OCI-LY7 (cell line): ENCODE data around the gene ADCY3. TPM values are rescaled to one million over a fixed set of nuclear protein-coding genes. Genes with fewer than 3 reads are reported as not detected.

ENCODE experiments used
- BruUV-seq: library from RNA; stranded (reverse); fragments of 400-500 nt; replicated peaks from 2 replicates; lab custom pipeline; 2021; lab: Mats Ljungman, UMichigan
- CTCF ChIA-PET: fragments of 300-600 bp; sonication (Branson Sonifier 250); formaldehyde crosslinking; loops from one replicate; lab custom pipeline; 2022; ENCODE audit warnings: antibody characterized with exemption; ENCODE audit not compliant: unreplicated experiment; lab: Charles Lee
- POLR2A ChIA-PET: fragments of 300-600 bp; sonication (Branson Sonifier 250); formaldehyde crosslinking; loops from one replicate; lab custom pipeline; 2022; ENCODE audit warnings: antibody characterized with exemption; lab: Charles Lee
- DNase-seq: peaks from one replicate; pipeline ENCODE4 v3.0.0-alpha.2; 2015; ENCODE audit warnings: low spot score
- H2AFZ ChIP-seq: fragments of 200-600 bp; sonication (generic), shearing (Covaris generic); 2 replicates; pipeline ENCODE4 v1.6.1; 2014; ENCODE audit warnings: mild to moderate bottlenecking, antibody characterized with exemption, low read length, moderate library complexity
- H3K27ac ChIP-seq: fragments of 200-600 bp; sonication (generic); 2 replicates; pipeline ENCODE4 v1.5.1; 2014; ENCODE audit warnings: mixed run types, low read depth, mild to moderate bottlenecking, moderate library complexity, low read length, inconsistent platforms; ENCODE audit not compliant: poor library complexity, severe bottlenecking
- H3K36me3 ChIP-seq: fragments of 200-600 bp; sonication (generic); 2 replicates; pipeline ENCODE4 v1.6.1; 2014; ENCODE audit warnings: mild to moderate bottlenecking, antibody characterized with exemption, low read length, moderate library complexity, mixed read lengths; ENCODE audit not compliant: insufficient read depth
- H3K4me1 ChIP-seq: fragments of 200-600 bp; sonication (generic); 2 replicates; pipeline ENCODE4 v1.5.1; 2014; ENCODE audit warnings: mild to moderate bottlenecking, low read length; ENCODE audit not compliant: insufficient read depth, poor library complexity, severe bottlenecking
- H3K4me2 ChIP-seq: fragments of 200-600 bp; sonication (generic); 2 replicates; pipeline ENCODE4 v1.6.1; 2014; ENCODE audit warnings: mild to moderate bottlenecking, low read length
- H3K4me3 ChIP-seq: fragments of 200-600 bp; sonication (generic); 2 replicates; pipeline ENCODE4 v1.5.1; 2014; ENCODE audit warnings: mild to moderate bottlenecking, low read depth, low read length; ENCODE audit not compliant: poor library complexity, severe bottlenecking
- H3K79me2 ChIP-seq: fragments of 200-600 bp; sonication (generic); 2 replicates; pipeline ENCODE4 v1.6.1; 2016; ENCODE audit warnings: low read depth, mild to moderate bottlenecking, low read length, moderate library complexity, mixed read lengths; ENCODE audit not compliant: insufficient read depth
- H3K9me2 ChIP-seq: fragments of 200-600 bp; sonication (generic); 2 replicates; pipeline ENCODE4 v1.6.1; 2016; ENCODE audit warnings: mild to moderate bottlenecking, low read length, mixed read lengths; ENCODE audit not compliant: insufficient read depth
- H3K9me3 ChIP-seq: fragments of 200-600 bp; sonication (generic); 2 replicates; pipeline ENCODE4 v1.6.1; 2014; ENCODE audit warnings: mild to moderate bottlenecking, mixed run types, low read length, mixed read lengths
- H4K20me1 ChIP-seq: fragments of 200-600 bp; sonication (generic); 2 replicates; pipeline ENCODE4 v1.6.1; 2014; ENCODE audit warnings: mild to moderate bottlenecking, antibody characterized with exemption, low read length, moderate library complexity, mixed read lengths; ENCODE audit not compliant: insufficient read depth
- EZH2phosphoT487 ChIP-seq: fragments of 200-600 bp; sonication (generic); IDR thresholded peaks from 2 replicates; pipeline ENCODE4 v1.6.1; 2018; ENCODE audit warnings: low read depth, borderline replicate concordance, mild to moderate bottlenecking, mixed run types, antibody characterized with exemption, low read length, moderate library complexity, mixed read lengths
- intact Hi-C: fragments of 100-400 bp; cut with micrococcal nuclease; formaldehyde crosslinking; loops from one replicate; pipeline ENCODE4 v1.10.0; 2022; ENCODE audit not compliant: unreplicated experiment
- total RNA-seq, 2 experiments: library from RNA; depleted of rRNA in 1 of 2; stranded (reverse); fragments of >200 nt in 1 of 2; shearing (Covaris generic) in 1 of 2; gene quantifications; 2 replicates each; pipeline ENCODE4 v1.2.3, GENCODE V29; 2014 to 2022
- TF ChIP-seq, protein P1 (sequence below): fragments of 200-600 bp; sonication (generic); conservative IDR thresholded peaks from 2 replicates; pipeline ENCODE4 v1.5.1; 2014; ENCODE audit warnings: mild to moderate bottlenecking, antibody characterized with exemption, low read length, moderate library complexity, mixed read lengths

The ADCY3 gene
- total RNA-seq, 2 experiments from 2014 or later: 45.8 to 55.0 TPM

DNA sequence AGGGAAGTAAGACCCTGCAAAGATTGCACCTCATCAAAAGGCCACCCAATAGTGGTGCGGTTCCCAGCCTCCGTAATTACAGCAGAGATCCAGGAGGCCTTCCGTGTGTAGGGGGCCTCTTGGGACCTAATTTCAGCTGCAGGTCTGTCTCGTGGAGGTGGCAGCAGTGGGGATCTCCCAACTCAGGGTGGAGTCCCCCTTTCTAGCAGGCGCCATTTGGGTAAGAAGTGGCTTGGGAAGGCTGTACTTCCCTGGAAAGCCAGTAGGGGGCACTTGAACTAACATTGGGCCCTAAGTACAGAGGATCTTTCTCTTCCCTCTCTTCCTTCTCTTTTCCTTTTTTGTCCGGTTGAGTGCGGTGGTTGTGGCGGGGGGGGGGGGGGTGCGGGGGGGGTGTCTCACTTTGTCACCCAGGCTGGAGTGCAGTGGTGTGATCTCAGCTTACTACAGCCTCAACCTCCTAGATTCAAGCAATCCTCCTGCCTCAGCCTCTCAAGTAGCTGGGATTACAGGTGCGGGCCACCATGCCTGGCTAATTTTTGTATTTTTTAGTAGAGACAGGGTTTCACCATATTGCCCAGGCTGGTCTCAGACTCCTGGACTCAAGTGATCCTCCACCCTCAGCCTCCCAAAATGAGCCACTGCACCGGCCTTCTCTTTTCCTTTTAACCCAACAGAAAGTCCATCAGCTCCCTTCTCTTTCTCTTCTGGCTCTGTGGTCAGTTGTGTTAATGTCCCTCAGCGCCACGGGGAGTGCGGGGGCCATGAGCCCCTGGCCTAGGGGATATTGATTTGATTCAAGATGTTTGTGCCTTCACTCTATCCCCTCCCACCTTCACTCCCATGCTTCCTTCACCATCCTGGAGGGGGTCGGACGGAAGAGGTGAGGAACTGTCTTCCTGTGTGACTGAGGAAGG lies 94.8 kb downstream of the ADCY3 start:
- H3K27ac ChIP-seq: peak overlapping the region; percentile 14
- H3K4me1 ChIP-seq: peaks cover 20% of the 10 kb centered on the region
- H3K36me3 ChIP-seq: peaks cover 69% of the 10 kb centered on the region
- intact Hi-C loops: loop anchor here (5.0 kb wide), 1 partner anchor 302 kb away; no protein-coding TSS in a partner anchor
- no peaks in the 10 kb centered on the region for H3K9me3 ChIP-seq
- POLR2A ChIA-PET: interaction anchor here (0.7 to 1.3 kb wide), 2 partner anchors 33 to 325 kb away, joined by 3 to 4 read pairs; partner anchors contain the start of genes CENPO and PTRHD1
- H3K4me2 ChIP-seq: no peak overlapping the region
- H3K9me2 ChIP-seq: no peaks in the 10 kb centered on the region
- H2AFZ ChIP-seq: no peak overlapping the region
- no peak for DNase-seq
- no peaks in the 10 kb centered on the region; the same call in 1 of the 2 replicates for H4K20me1 ChIP-seq
- no peak overlapping the region for H3K4me3 ChIP-seq
- CTCF ChIA-PET: no interaction called here
- TF ChIP-seq, protein P1, sequence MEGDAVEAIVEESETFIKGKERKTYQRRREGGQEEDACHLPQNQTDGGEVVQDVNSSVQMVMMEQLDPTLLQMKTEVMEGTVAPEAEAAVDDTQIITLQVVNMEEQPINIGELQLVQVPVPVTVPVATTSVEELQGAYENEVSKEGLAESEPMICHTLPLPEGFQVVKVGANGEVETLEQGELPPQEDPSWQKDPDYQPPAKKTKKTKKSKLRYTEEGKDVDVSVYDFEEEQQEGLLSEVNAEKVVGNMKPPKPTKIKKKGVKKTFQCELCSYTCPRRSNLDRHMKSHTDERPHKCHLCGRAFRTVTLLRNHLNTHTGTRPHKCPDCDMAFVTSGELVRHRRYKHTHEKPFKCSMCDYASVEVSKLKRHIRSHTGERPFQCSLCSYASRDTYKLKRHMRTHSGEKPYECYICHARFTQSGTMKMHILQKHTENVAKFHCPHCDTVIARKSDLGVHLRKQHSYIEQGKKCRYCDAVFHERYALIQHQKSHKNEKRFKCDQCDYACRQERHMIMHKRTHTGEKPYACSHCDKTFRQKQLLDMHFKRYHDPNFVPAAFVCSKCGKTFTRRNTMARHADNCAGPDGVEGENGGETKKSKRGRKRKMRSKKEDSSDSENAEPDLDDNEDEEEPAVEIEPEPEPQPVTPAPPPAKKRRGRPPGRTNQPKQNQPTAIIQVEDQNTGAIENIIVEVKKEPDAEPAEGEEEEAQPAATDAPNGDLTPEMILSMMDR: peak; percentile 74
- no peak for TF ChIP-seq EZH2phosphoT487
- BruUV-seq: no TSS peak
- no peaks in the 10 kb centered on the region for H3K79me2 ChIP-seq

DNA sequence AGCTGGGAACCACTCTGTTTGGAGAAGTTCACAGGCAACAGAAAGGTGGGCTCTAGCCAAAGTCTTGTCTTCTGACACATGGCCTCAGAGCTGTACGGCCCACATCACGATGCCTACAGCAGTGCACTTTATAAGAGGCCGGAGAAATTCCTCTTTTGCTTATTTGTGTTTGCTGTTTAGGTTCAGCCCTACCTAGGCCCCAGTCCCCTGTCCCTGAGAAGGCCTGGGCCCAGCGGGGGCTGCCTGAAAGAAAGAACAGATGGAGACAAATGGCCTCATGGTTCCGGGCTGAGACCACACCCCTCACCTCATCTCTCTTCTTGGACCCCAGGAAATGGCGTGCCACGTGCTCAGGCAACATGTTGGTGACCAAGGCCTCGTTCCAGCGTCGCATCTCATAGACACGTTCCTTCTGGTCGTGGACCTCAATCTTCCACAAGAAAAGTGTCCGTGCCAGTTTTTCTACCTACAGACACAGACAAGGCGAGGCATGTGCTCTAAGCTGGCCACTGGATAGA lies 95.9 kb downstream of the ADCY3 start:
- no peaks in the 10 kb centered on the region for H3K9me2 ChIP-seq
- no peak for TF ChIP-seq EZH2phosphoT487
- TF ChIP-seq, protein P1: no peak
- ChIA-PET POLR2A (interaction anchor here (0.6 to 0.7 kb wide), 2 partner anchors 105 to 219 kb away, joined by 3 to 7 read pairs; no protein-coding TSS in a partner anchor), CTCF (no interaction called here)
- peaks cover 79% of the 10 kb centered on the region for H3K36me3 ChIP-seq
- no TSS peak for BruUV-seq
- H4K20me1 ChIP-seq: no peaks in the 10 kb centered on the region; the same call in 1 of the 2 replicates
- no peaks in the 10 kb centered on the region for H3K79me2 ChIP-seq
- H3K4me2 ChIP-seq: no peak overlapping the region
- no peaks in the 10 kb centered on the region for H3K9me3 ChIP-seq
- no peak for DNase-seq
- H2AFZ ChIP-seq: no peak overlapping the region
- intact Hi-C loops: no loop called here
- H3K4me1 ChIP-seq: peaks cover 20% of the 10 kb centered on the region
- H3K27ac ChIP-seq: no peak overlapping the region
- H3K4me3 ChIP-seq: no peak overlapping the region
